HG03439 (cell line): ENCODE data around the gene CRTC2.

Experiments
- ATAC-seq: cut with Tn5 transposase; IDR thresholded peaks from one replicate; pipeline ENCODE4 v1.9.1; 2021; ENCODE audit warnings: mild to moderate bottlenecking, moderate library complexity; ENCODE audit not compliant: unreplicated experiment

The CRTC2 gene

GRCh38 chr1:153946622-153947241 lies 11.7 kb downstream of the CRTC2 start, which contains the start of gene DENND4B:
DENND4B (minus strand) TSS chr1:153946718; CDS start chr1:153944374, 2,344 bp downstream.
- ATAC-seq: peak; percentile 62

- peak; percentile 59 for ATAC-seq
Observed at GRCh38 chr1:153945795-153946621, 12.4 kb downstream of the CRTC2 start.

GRCh38 chr1:153945131-153945794 lies 13.1 kb downstream of the CRTC2 start:
- ATAC-seq: no peak

- ATAC-seq: no peak
Observed at GRCh38 chr1:153944827-153945117, 13.6 kb downstream of the CRTC2 start.

- no peak for ATAC-seq
Observed at GRCh38 chr1:153944005-153944826, 14.2 kb downstream of the CRTC2 start.

- ATAC-seq: no peak
Observed at GRCh38 chr1:153942766-153943549, 15.5 kb downstream of the CRTC2 start.

GRCh38 chr1:153941826-153942725 lies 16.3 kb downstream of the CRTC2 start:
- ATAC-seq: no peak

GRCh38 chr1:153940756-153941155 lies 17.7 kb downstream of the CRTC2 start:
- no peak for ATAC-seq

GRCh38 chr1:153939476-153939875 lies 18.9 kb downstream of the CRTC2 start:
- no peak for ATAC-seq

GRCh38 chr1:153938996-153939395 lies 19.4 kb downstream of the CRTC2 start:
- no peak for ATAC-seq

- no peak for ATAC-seq
Observed at GRCh38 chr1:153937331-153937730, 21.1 kb downstream of the CRTC2 start.

GRCh38 chr1:153936011-153936802 lies 22.2 kb downstream of the CRTC2 start:
- ATAC-seq: no peak

GRCh38 chr1:153934746-153935145 lies 23.7 kb downstream of the CRTC2 start:
- no peak for ATAC-seq

GRCh38 chr1:153933955-153934354 lies 24.5 kb downstream of the CRTC2 start:
- ATAC-seq: no peak

GRCh38 chr1:153933430-153933829 lies 25.0 kb downstream of the CRTC2 start:
- no peak for ATAC-seq

- ATAC-seq: no peak
Observed at GRCh38 chr1:153932156-153933131, 26.0 kb downstream of the CRTC2 start.
